Measurements from ENCODE around the gene RPTOR. TPM values are rescaled to one million over a fixed set of nuclear protein-coding genes. Genes with fewer than 3 reads are reported as not detected.
A peak's percentile ranks its signal among the peaks of the same experiment; 100 is the strongest.

RPTOR gene
- total RNA-seq, 1 donor from 2014 or later: 32.0 TPM

DNA sequence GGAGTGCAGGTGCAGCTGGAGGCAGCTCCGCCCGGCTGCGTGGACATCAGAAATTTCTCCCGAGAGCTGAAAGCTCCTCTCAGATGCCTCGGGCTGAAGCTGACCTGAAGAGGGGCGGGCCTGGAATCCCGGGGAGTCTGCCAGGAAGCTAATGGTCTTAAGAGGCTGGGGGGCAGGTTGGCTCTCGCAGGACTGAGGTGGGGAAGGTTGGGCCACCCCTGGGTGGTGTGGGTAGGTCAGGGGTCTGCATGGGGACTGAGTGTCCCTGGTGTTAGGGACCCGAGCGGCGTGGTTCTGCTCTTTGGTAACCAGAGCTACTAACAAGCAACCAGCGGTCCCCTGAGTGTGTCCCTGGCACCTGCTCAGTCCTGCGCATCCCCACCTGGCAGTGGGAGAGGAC, 450.5 kb downstream of the RPTOR start:
- Mint-ChIP-seq H3K27ac (ENCODE audit: unreplicated experiment) (no peak overlapping the region), H3K36me3 (ENCODE audit: low read depth, unreplicated experiment) (peaks cover 8% of the 10 kb centered on the region), H3K27me3 (ENCODE audit: low read depth, unreplicated experiment) (no peaks in the 10 kb centered on the region), H3K4me1 (ENCODE audit: low read depth, unreplicated experiment) (peaks cover 3% of the 10 kb centered on the region), H3K4me3 (ENCODE audit: unreplicated experiment) (no peak overlapping the region), H3K9me3 (ENCODE audit: unreplicated experiment) (no peaks in the 10 kb centered on the region)
- peaks cover 21% of the 10 kb centered on the region for H3K79me2 ChIP-seq (ENCODE audit: insufficient read depth, low read length)
- FAIRE-seq (no peak), DNase-seq (ENCODE audit: low read depth) (no peak)
- H3K4me3 ChIP-seq (ENCODE audit: insufficient read depth, low read depth, low read length): no peak overlapping the region
- H3K27ac ChIP-seq (ENCODE audit: low read depth, low read length): no peak overlapping the region
- no peak overlapping the region for H2AFZ ChIP-seq (ENCODE audit: low read depth, low read length)
- no peak overlapping the region for H3K9ac ChIP-seq (ENCODE audit: low read length)
- TF ChIP-seq EZH2 (IDR thresholded peaks at IDR 0.05; ENCODE audit: insufficient read depth, low read length): no peak
- TF ChIP-seq, protein P1, sequence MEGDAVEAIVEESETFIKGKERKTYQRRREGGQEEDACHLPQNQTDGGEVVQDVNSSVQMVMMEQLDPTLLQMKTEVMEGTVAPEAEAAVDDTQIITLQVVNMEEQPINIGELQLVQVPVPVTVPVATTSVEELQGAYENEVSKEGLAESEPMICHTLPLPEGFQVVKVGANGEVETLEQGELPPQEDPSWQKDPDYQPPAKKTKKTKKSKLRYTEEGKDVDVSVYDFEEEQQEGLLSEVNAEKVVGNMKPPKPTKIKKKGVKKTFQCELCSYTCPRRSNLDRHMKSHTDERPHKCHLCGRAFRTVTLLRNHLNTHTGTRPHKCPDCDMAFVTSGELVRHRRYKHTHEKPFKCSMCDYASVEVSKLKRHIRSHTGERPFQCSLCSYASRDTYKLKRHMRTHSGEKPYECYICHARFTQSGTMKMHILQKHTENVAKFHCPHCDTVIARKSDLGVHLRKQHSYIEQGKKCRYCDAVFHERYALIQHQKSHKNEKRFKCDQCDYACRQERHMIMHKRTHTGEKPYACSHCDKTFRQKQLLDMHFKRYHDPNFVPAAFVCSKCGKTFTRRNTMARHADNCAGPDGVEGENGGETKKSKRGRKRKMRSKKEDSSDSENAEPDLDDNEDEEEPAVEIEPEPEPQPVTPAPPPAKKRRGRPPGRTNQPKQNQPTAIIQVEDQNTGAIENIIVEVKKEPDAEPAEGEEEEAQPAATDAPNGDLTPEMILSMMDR (IDR thresholded peaks at IDR 0.05; ENCODE audit: insufficient read depth, low read depth, low read length): no peak
- peaks cover 21% of the 10 kb centered on the region for H3K4me1 ChIP-seq (ENCODE audit: insufficient read depth, low read length)
- H3K9me3 ChIP-seq (ENCODE audit: insufficient read depth, low read depth, low read length): no peaks in the 10 kb centered on the region
- no peaks in the 10 kb centered on the region for H3K27me3 ChIP-seq (ENCODE audit: insufficient read depth, low read length)
- H3K4me2 ChIP-seq (ENCODE audit: low read length): no peak overlapping the region
- H4K20me1 ChIP-seq (ENCODE audit: insufficient read depth, low read length): peaks cover 9% of the 10 kb centered on the region
- H3K36me3 ChIP-seq (ENCODE audit: insufficient read depth, low read length): no peaks in the 10 kb centered on the region

DNA sequence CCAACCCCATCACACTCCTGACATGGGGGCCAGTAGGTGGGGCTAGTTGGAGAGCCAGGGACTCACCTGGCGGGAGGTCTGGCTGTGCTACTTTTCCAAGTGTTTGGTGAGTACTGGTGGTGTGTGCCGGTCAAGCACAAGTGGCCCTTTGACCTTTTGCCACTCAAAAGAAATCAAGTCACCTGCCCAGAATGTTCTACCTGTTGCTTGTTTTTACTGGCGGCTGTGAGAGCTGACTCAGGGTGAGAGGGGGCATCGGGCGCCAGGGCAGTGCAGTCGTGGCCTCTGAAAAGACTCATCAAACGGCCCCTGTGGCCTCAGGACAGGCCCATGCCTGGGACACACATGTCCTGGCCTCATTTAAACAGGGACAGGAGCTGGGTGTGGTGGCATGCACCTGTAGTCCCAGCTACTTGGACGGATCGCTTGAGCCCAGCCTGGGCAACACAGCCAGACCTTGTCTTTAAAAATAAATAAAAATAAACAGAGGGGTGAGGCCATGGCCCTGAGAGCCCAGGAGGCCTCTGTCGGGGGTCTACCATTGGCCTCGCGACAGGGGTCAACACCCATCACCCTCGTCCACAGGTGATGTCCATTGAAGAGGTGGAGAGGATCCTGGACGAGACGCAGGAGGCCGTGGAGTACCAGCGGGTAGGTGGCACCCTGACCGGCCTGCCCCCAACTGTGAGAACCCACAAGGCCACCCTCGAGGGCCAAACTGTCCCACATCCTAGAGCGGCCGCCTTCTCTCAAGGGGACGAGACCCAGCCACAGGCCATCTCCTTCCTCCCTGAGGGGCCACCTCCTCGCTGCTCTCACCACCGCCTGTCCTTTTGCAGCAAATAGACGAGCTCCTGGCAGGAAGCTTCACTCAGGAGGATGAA, 452.0 kb downstream of the RPTOR start:
- H3K4me1 ChIP-seq (ENCODE audit: insufficient read depth, low read length): peaks cover 21% of the 10 kb centered on the region
- no peak overlapping the region for H3K4me3 ChIP-seq (ENCODE audit: insufficient read depth, low read depth, low read length)
- H3K27ac ChIP-seq (ENCODE audit: low read depth, low read length): no peak overlapping the region
- FAIRE-seq: no peak
- H3K4me3 Mint-ChIP-seq (ENCODE audit: unreplicated experiment): no peak overlapping the region
- H3K9ac ChIP-seq (ENCODE audit: low read length): peak overlapping the region; percentile 41
- H3K36me3 ChIP-seq (ENCODE audit: insufficient read depth, low read length): no peaks in the 10 kb centered on the region
- TF ChIP-seq, protein P1 (IDR thresholded peaks at IDR 0.05; ENCODE audit: insufficient read depth, low read depth, low read length): no peak
- no peak for TF ChIP-seq EZH2 (IDR thresholded peaks at IDR 0.05; ENCODE audit: insufficient read depth, low read length)
- H3K27me3 ChIP-seq (ENCODE audit: insufficient read depth, low read length): no peaks in the 10 kb centered on the region
- H3K36me3 Mint-ChIP-seq (ENCODE audit: low read depth, unreplicated experiment): peaks cover 8% of the 10 kb centered on the region
- no peaks in the 10 kb centered on the region for H3K9me3 Mint-ChIP-seq (ENCODE audit: unreplicated experiment)
- H3K9me3 ChIP-seq (ENCODE audit: insufficient read depth, low read depth, low read length): no peaks in the 10 kb centered on the region
- H2AFZ ChIP-seq (ENCODE audit: low read depth, low read length): no peak overlapping the region
- no peak for DNase-seq (ENCODE audit: low read depth)
- H3K27me3 Mint-ChIP-seq (ENCODE audit: low read depth, unreplicated experiment): peaks cover 4% of the 10 kb centered on the region
- H3K4me2 ChIP-seq (ENCODE audit: low read length): peak overlapping the region; percentile 50
- H3K27ac Mint-ChIP-seq (ENCODE audit: unreplicated experiment): no peak overlapping the region
- H4K20me1 ChIP-seq (ENCODE audit: insufficient read depth, low read length): peaks cover 9% of the 10 kb centered on the region
- peaks cover 3% of the 10 kb centered on the region for H3K4me1 Mint-ChIP-seq (ENCODE audit: low read depth, unreplicated experiment)
- H3K79me2 ChIP-seq (ENCODE audit: insufficient read depth, low read length): peaks cover 18% of the 10 kb centered on the region
